Myocyte (in vitro differentiated cells): Measurements from ENCODE around the gene BEST3. TPM values are rescaled to one million over a fixed set of nuclear protein-coding genes. Genes with fewer than 3 reads are reported as not detected.
"Not testable (repeated sequence)": the region's sequence is repeated elsewhere in the genome, so short reads cannot be mapped to it uniquely, and the experiment has no call there.

Experiments used
- DNase-seq: peaks from one replicate; pipeline ENCODE4 v3.0.0-alpha.2; 2012; ENCODE audit warnings: low read depth
- total RNA-seq: library from RNA; depleted of rRNA; stranded (reverse); fragments of >200 nt; gene quantifications from 2 replicates; pipeline ENCODE4 v1.2.3, GENCODE V29; 2014

The BEST3 gene
- total RNA-seq, 1 donor from 2014 or later = 40.9 TPM

DNA sequence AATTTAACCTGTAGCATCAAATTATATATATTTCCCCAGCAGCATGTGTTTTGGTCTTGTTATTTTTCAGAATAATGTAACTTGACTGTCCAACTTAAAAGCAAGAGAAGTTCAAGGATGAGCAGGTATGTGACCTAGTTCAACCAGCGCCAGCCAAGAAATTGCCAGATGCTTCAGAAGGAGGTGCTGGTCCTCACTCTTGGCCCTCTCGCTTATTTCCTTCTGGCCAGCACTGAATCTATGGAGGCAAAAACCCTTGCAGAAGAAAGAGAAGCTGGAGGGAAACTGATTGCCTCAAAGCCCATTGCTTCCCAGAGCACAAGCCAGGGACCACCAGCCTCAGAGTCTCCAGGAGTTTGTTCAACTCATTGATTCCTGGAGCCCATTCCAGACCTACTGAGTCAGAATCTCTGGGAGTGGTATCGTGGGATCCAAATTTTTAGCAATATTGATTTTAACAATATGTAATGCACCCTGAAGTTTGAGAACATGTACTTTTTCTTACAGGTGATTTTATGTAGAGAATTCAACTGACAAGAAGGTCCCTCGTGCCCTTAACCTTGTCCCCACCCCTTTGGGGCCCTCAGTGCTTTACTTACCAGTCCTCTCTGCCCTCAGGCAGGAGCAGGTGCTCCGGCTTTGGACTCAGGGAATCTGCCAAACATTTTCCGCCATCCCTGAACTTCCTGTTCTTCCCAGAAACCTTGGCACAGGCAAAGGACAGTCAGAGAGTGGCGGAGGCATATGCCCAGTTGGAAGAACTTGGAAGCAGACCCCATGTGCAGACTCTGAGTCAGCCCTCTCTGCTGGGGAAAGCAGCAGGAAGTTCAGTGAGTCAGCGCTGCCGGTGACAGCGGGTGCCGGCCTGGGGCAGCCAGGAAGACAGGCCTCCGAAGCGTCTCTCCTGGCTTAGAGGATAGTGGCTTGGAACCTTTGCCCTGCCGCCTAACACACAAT is 10.4 kb downstream of the BEST3 start:
- DNase-seq = peak; percentile 98

DNA sequence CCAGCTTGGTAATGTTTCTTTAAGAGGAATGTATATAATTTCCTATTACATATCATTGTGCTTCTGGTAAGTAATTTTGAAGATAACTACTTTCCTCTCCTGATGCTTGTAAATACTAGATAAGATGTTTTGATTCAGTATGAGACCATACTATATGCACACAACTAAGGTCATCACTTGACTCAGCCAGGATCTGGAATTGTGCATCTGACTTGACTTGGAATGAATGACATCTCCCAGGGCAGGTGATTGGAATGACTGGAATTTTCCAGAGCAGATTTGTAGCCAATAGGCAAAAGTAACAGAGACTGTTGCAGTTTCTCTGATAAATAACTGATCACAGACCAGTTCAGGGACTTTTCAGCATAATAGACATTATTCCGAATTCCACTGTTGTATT is 11.1 kb downstream of the BEST3 start:
- peak; percentile 29 for DNase-seq

- no peak for DNase-seq
Measured at GRCh38 chr12:69687390-69687789, 11.7 kb downstream of the BEST3 start.

- DNase-seq = no peak
Measured at GRCh38 chr12:69686731-69687130, 12.4 kb downstream of the BEST3 start.

GRCh38 chr12:69685810-69686209 is 13.3 kb downstream of the BEST3 start:
- peak; percentile 84 for DNase-seq

- peak; percentile 31 for DNase-seq
Measured at GRCh38 chr12:69684466-69684865, 14.6 kb downstream of the BEST3 start.

DNA sequence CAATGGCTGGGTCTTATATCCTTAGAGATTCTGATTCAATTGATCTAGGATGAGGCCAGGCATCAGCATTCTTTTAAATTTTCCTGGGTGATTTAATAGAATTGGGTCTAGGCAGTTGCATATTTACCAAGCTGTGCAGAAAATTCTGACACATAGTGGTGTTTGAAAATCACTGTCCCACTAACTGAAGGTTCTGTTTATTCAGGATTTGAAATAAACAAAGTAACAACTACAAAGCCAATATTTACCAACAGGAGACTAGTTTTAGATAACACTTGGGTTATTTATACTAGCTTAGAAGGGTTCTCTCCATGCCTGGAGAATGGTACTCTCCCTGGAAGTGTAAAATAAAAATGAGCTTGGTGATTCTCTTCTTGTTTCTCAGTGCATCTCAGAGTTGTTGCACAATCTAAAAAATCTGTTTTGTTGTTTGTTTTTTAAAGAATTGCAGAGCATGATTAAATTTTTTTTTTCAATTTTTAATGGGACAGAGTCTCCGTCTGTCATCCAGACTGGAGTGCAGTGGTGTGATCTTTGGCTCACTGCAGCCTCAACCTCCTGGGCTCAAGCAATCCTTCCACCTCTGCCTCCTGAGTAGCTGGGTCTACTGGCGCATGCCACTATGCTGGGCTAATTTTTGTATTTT is 16.9 kb downstream of the BEST3 start:
- DNase-seq = no peak

DNA sequence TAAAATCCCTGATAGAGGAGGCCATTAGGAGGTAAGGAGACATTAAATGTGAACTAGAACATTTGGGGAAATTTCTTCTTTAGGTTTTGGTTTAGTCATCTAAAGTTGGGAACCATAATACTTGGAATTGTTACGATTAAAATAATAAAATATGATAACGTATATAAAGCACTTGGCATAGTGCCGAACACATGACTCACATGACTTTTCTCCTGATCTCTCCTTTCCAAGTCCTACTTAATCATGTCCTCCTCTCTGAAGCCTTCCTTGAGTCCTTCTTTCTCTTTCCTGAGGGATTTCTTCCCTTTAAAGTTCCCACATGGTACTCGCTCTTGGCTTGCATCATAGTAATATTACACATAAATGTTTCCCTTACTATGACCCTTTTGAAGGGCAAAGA is 20.0 kb downstream of the BEST3 start:
- no peak for DNase-seq

DNA sequence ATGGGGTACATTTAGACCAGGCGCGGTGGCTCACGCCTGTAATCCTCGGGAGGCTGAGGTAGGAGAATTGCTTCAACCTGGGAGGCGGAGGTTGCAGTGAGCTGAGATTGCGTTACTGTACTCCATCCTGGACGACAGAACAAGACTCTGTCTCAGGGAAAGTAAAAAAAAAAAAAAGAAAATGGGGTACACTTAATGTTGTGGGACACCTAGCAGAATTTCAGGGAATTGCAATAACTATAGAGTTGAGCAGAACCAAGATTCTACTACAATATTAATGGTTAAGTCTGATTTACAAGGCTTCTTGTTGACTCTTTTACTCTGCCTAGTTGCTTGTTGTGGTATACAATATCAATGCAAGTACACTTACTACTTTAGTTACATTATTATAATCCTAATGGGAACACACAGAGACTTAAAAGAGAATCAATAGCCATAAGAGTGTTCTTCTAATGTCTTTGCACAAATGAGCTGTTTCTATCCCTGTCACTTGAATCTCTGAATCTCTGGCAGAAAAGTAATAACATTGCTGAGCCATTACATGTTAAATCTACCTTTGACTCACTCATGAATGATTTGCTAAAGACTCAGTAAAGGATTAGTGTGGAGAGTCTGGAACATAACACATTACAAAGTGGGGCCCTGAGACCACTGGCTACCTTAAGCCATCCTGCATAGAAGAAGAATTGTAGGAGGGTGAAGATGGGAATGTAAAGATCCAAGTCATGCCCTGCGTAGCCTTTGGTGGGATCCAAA is 22.7 kb downstream of the BEST3 start:
- no peak for DNase-seq

DNA sequence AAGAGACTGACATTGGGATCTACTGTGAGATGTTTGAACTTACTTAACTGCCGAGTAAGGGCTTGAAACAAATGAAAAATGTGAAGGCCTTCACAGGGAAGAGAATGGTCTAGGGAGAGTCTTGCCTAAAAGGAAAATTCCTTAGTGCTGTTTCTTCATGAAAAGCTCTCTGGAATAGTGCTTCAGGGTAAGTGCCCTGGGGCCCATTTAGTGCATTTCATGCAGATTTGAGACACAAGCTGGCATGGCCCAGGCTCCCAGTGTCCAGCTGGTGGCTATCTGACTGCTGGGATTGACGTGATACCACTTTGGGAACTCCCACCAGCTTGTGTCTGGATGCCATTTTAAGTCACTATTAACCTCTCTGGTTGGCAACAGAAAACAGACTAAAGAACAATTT is 26.9 kb downstream of the BEST3 start:
- DNase-seq = no peak

DNA sequence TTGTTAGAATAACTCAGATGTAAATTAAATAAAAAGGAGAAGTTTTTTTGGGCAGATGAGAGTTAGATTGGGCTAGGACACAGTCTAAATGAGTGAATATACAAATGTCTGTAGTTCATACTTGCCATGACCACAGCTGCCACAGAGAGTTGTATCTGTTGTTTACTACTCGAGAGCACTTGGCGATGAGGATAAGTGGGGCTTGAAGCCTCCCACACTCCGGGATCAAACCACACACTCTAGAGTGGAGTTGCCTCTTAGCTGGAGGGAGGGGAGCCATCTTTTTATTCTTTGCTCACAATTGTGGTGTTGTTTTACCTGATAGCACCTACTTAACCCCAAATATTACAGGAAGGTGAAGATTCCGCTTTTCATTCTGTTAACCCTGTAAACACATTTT is 27.5 kb downstream of the BEST3 start:
- no peak for DNase-seq

- no peak for DNase-seq
Measured at GRCh38 chr12:69666798-69667197, 32.3 kb downstream of the BEST3 start.

DNA sequence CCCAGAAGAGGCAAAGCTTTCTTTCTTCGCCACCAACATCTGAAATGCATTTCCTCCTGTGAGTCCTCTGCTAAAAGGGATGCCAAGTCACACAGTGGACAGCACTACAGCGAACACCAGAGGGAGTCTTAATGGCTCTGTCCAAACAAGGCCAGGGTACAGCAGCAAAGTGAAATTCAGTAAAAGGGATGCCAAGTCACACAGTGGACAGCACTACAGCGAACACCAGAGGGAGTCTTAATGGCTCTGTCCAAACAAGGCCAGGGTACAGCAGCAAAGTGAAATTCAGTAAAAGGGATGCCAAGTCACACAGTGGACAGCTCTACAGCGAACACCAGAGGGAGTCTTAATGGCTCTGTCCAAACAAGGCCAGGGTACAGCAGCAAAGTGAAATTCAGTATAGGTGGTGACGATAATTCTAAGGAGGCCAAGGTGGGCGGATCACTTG is 34.1 kb downstream of the BEST3 start:
- DNase-seq = not testable (repeated sequence)

- no peak for DNase-seq
Measured at GRCh38 chr12:69663726-69664125, 35.4 kb downstream of the BEST3 start.

DNA sequence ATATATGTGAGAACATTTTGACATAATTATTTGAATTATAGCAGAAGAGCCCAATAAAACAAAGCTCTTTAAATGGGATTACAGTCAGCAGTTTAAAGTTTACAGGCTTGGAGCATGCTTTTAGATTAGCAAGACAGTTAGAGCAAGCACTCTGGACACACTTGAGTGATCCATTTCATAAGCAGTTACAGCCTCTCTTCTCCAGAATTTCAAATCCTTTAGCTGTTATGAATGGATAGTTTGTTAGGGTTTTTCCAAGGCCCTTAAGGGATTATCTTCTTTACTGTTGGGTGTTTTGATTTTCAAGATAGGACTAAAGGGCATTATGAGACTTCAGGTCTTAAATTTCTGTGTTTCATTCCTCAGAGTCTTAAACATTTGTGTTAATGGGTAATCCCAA is 36.3 kb downstream of the BEST3 start:
- DNase-seq = no peak

DNA sequence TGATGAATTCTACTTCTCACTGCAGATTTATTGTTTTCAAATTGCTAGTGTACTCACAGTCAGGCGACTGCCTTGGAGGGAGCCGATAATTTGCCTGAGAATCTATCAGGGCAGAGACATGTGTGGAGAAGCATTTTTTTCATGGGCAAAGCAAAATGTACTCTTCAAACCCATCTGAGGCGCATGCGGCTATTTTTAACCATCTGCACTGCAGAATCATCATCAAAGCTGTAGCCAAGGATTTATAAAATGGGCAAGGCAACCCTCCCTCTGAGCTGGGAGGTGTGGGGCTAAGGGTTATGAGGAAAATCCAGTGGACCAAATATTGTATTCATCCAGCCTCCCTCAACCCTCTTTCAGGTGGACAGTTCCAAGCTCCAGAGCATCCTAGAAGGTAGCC is 37.7 kb downstream of the BEST3 start:
- DNase-seq = no peak

DNA sequence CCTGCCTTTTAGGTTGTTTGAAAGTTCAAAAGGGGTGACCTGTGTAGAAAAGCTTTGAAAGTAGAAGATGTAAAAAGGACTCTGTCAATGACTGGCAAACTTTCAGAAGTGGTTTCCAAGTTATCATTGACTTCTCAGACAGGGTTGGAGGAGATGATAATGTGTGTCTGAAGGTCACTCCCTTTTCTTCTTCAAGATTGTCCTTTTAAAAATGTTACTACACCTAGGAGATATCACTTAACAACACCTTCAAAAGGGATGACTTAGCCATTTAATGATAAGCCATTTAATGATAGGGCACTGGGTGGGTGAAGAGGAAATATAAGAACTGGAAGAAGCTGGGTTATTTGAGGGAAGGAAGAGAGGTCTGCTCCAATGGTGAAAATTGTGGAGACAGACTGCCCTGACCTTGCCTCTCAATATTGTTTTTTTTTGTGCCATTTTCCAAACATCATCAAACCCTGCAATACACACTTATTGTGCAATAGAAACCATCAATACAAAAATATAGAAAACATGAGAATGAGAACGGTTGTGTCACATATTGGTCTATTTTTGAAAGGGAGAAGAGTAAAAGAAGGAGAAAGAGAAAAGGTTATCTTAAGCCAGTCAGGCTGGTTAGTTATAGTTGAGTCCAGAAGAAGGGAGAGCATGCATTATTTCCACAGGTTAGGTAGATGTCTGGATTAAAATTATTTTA is 38.8 kb downstream of the BEST3 start:
- DNase-seq = no peak

DNA sequence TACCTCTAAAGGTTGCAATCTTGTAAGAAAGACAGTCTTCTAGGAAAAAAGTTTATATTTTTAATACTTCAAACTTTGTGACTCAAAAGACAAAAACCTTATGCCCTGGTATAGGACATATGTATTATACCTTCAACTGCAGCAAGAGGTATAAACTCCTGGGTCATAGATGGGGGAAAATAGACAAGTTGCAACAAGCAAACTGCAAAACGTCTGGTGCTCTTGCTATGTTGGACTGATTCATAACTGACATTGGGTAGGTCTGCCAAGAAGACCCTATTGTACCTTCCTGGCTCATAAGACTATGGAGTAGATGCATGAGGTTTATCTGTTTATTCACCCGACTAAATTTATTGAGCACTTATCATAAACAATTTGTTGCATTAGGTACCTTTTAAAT is 40.9 kb downstream of the BEST3 start:
- DNase-seq = no peak

- DNase-seq = peak; percentile 94
Measured at GRCh38 chr12:69657376-69658137, 41.5 kb downstream of the BEST3 start.

GRCh38 chr12:69655616-69656340 is 43.3 kb downstream of the BEST3 start:
- DNase-seq = peak; percentile 87
